Fibroblast of skin of right biceps (primary cell): Measurements from ENCODE around the gene JAKMIP1.

ENCODE experiments used
- DNase-seq: peaks from one replicate; pipeline ENCODE4 v3.0.0-alpha.2; 2013

JAKMIP1 gene

DNA sequence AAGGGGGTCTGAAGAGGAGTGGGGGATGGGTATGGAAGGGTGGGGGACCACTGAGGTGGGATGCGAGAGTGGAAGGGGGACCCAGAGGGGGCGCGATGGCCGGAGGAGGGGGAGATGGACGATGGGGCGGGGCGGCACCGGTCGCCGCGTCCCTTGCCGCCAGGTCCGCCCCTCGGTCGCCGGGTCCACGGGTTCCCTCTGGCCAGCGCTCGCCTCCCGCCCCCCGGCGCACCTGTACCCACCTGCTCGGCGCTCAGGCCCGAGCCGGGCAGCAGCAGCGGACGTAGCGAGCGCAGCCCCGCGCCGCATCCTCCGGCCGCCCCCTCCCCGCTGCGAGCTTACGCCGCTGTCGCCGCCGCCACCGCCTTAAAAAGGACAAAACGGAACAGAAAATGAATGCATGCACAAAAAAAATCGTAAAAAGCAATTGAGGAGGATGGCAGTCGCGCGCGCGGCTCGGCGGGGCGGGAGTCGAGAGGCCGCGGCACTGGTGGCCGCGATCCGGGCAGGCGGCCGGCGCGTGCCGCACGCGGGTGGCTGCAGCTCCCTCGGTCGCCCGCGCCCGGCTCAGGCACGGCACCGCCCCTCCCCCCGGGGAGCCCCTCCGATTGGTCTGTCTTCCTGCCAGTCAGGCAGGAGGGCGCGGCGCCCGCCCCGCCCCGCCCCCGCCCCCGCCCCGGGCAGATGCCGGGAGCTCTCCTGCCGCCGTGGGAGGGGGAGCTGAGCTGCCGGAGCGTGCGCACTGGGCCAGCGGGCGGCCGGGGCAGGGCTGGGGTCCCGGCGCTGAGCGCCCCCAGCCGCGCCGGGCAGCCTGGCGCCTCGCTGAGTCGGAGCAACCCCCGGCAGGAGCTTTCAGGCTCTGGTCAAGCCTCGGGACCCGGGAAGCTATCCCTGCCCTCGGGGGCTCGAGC, at the start of gene JAKMIP1:
Gene JAKMIP1, minus strand, starts transcription at position 539 of the 911 bp plus-strand sequence. CDS start 87,699 bp downstream, outside the sequence.
- DNase-seq = peak; percentile 70

DNA sequence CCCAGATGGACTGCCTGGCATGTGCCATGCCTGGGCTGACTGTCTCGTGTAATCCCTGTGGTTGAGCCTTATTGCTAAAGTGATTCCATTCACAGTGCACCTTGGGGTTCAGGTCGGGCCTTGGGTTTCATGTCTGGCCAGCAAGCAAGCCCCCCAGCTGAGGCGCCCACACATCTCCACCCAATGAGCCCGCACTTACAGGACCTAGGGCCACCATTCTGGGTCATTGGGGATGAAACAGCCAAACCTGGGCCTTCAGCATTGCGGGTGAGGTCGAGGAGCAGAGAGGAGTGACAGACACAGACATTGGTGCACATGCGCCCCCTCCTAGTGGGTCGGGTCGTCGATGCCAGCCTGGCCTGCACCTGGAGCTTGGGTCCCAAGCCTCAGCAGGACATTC, 48.0 kb upstream of the JAKMIP1 start:
- no peak for DNase-seq

DNA sequence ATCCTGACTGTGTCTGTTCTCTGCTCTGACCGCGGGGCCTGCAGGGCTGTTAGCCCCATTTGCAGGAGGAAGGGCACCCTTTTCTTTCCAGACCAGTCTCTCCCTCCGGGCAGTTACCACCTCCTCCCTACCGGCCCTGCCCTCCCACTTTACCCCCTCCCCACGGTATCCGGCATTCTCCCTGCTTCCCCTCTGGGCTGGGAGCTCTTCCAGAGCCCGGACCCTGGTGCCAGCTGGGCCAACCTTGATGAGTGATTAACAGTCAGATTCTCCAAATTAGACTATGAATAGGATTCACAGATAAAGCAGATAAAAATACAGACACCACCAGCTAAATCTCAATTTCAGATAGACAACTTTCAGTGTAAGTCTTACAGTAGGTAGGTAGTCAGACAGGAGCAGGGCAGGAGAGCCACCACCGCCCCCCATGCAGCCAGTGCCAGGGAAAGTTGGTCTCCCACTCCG, 45.9 kb upstream of the JAKMIP1 start:
- DNase-seq = no peak

DNA sequence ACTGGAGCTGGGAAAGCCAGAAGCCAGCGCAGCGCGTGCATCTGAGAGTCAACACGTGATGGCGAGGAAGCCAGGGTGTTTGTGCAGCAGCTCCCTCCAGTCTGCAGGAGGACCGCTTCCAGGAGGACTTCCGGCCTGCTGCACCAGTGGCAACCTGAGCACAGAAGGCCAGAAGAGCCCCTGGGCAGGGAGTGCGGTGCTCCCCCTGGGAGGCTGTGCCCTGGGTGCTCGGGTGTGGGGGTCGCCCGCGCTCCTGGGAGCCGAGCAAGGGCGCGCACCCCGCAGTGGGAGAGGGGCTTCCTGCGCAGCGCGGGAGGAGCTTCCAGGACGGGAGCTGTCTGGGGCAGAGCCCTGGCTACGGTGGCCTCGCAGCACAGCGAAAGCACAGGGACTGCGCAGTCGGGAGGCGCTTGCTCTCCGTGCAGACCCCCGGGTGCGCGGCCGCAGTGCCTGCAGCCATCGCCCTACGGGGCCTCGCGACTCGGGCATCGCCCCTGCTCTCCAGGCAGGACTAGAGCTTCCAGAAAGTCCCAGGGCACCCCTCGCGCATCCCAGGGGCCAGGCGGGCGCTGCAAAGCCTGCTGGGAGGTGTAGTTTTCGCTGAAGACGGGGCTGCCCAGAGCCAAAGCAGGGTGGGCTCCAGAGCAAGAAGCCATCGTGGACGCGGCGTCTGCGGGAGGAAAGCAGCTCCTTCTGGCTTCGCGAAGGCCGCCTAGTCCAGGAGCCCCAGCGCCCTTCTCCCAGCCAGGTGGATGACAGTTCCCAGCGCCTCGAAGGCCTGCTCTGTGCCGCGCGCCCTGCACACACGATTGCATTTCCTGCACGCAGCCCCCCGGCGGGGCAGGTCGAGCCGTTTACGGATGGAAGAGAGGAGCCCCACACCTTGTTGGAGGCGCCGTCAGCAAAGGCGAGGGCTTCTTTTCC, 45.2 kb upstream of the JAKMIP1 start:
- DNase-seq = peak; percentile 3

DNA sequence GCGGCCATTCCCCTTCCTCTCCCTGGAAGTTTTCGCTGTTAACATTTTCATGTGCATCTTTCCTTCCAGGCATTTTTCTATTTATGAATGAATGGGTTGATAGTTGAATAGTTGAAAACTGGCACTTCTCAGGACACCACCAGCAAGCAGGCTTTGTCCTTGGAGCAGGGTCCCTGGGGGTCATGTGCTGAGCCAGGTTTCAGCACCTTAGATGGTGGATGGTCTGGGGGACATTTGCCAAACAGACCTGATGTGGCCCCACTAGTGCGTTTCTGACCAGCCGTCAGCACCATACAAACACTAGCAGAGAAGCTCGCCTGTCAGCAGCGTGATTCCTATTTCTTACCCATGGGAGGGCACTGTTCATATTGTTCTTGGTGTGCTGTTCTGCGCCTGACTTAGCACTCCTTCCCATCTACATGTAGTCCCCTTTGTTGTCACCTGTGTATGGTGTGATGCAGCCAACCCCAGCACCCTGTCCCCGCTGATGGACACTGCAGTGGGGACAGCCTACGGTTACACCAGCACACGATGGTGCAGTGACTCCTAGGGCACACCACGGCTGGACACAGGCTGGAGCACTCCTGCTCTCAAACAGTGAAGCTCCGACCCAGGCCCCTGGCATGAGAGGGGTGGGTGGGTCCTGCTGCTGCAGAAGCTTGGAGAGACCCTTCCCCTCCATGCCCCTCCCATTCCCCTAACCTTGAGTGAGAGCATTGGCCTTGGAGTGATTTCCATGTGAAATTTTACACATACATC, 42.1 kb upstream of the JAKMIP1 start:
- no peak for DNase-seq

DNA sequence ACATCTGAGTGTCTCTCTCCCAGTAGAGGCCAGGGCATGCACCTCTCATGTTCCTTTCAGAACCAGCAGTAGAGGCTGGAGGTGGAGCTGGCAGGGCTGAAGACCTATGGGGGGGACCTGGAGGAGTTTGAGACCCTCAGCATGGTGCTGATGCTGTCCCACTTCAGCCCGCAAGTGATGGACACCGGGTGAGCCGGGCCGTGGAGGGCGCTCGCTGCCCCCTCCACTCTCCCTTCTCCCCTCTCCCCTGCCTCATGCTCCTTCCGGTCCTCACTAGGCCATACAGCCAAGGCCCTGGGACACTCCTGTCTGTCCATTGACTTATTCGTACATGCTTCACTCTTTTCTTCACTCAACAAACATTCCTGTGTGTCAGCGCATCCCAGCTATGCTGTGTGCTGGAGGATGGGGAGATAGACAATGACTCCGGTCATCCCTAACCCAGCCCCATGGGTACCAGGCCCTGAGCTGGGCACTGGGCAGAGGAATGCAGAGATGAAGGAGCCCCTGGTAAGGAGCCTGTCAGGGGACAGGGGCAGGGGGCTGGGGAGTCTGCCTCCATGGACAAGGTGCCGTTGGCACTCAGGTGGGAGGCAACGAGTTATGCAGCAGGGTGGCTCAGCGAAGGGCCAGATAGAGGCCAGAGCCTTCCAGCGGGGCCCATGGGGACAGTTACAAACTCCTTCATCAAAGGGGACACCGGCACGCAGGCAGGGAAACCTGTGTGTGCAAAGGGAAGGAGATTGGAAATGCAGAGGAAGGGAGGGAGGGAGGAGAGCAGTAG, 40.9 kb upstream of the JAKMIP1 start:
- DNase-seq = no peak

DNA sequence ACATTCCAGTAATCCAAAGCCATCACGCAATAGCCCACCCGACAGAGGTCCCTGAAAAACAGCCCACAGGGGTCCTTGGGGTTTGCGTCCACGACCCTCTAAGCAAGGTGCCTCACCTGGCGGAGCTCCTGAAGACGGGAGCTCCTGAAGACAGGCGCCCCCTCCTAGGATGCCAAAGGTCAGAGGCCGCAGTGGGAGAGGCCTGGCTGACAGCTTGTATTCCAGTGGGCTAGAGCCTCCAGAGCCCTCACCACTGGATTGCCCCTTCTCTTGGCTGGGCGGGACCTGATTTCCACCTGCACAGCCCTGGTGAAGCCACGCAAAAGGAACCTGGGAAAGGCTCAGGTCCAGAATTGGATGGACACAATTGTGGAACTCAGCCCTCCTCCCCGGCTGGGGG, 39.6 kb upstream of the JAKMIP1 start:
- DNase-seq = no peak

DNA sequence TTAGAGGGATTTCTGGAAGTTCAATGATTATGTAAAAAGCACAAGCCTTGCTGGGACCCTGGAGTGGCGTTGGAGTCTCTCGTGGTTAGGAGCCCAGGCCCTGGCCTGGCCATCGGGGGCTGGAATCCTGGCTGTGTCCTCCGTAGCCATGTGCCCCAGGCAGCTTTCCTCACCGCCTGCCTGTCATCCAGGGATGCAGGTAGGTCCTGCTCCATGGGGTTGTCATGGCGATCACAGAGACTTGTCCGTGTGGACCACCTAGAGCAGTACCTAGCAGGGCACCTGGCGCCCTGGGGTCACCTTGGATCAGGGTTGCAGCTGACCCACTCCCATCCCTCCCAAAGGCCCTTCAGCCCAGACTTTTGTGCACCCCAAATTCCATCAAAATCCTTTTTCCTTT, 39.1 kb upstream of the JAKMIP1 start:
- DNase-seq = no peak

DNA sequence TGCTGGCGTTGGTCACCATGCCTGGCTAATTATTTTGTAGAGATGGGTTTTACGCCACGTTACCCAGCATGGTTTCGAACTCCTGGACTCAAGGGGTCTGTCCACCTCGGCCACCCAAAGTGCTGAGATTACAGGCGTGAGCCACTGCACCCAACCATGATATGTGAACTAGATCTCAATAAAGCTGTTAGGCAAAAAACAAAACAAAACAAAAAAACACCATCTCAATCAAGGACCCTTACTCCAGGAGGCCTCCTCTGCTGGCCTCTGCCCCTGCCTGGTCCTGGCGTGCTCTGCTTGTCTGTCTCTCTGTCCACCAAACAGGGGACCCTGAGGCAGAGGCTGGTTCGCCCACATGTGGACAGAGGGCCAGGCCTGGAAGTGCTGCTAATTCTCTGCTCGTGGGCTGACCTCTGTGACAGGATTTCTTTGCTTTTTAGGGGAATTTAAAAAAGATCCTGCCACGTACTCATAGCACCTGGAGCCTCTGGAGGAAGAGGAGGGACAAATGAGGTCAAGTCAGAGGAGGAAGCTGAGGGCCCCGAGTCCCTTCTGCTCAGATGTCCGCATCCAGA, 36.6 kb upstream of the JAKMIP1 start:
- no peak for DNase-seq

DNA sequence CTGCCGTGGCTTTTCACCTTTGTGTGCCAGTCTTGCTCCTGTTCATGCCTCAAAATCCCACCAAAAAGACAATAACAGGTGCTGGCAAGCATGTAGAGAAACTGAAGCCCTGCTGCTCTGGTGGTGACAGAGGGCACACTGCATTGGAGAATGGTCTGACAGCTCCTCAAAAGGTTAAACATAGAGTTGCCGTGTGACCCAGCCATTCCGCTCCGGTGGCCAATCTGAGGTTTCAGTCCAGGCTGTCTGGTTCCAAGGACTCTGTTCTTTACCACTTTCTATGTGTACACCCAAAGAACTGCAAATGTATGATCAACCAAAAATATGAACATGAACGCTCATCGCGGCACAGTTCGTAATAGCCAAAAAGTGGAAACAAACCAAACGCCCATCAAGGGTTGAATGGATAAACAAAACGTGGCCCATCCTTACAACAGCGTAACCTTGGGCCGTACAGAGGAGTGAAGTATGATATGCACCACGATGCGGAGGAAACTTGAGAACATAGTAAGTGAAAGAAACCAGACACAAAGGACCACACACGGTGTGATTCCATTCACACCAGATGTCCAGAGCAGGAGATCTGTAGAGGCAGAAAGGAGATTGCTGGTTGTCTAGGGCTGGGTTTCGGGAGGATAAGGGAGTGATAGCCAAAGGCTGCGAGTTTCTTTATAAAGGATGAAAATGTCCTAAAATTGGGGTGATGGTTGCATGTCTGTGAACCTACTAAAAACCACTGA, 35.7 kb upstream of the JAKMIP1 start:
- DNase-seq = no peak

DNA sequence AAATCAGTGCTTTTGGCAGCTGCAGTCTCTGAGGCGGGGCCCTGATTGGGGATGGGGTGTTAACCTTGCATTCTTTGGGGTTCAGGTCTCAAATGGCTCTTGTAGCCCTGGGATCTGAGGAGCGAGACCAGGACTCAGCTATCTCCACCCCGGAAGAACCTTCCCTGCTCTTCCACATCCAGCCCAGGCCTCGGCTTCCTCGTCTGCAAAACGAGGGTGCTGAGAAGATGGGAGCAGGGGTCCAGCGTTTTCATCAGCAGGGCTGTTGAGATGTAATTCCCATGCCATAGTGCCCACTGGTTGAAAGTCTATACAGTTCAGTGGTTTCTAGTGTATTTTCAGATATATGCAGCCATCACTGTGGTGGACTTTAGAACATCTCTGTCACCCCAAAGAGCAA, 34.7 kb upstream of the JAKMIP1 start:
- DNase-seq = no peak

DNA sequence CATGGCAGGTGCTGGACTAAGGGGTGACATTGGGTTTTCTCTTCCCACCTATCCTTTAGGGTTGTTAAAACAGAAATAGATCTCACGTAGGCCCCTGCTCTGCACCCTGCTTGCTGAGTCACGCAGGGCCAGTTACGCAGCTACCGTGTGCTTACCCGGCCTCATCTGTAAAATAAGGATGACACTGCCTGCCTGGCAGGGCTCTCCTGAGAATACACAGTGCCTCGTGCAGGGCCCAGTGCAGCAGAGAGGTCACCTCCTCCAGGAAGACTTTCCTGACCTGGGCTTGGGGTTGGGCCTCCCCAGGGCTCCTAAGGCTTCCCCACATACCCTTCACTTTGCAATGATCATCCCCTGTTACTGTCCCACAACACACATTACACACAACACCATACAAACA, 33.6 kb upstream of the JAKMIP1 start:
- DNase-seq = no peak

DNA sequence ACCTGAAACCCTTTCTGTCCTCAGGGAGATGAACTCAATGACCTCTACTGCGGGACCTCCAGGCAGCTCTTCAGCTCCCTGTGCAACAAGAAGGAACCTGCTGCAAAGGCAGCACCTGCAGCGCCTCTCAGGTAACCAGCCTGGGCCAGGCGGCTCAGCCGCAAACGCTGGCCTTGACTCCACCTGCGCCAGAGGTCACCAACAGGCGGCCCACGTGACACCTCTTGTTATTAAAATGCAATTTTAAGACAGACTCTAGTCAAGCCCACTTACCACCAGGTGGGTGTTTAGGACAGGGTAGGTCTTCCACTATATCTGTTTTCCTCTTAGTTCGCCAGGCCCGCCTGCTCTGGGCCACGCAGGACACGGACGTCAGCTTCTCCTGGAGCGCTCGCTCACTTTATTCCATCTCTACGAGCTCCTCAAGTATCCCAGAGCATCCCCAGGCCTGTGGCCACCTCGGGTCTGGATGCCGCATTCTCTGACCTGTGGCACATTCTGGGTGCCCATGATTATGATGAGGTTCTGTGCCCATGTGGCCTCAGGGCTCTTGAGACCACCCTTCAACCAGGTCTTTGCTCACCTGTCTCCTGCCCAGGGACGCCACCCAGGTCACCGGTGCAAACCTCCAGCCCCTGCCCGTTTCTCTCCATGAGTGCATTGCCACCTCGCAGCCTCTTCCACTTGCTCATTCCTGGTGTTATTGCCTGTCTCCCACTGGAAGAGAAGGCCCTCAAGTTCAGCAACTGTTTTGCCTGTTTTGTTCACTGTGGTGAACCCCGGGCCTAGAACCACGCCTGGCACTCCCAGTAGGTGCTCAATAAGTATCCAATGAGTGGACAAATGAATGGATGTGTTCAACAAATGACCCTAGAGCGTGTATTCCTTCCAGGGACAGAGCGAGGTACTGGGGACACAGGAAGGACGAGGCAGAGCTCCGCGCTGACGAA, 32.8 kb upstream of the JAKMIP1 start:
- no peak for DNase-seq

DNA sequence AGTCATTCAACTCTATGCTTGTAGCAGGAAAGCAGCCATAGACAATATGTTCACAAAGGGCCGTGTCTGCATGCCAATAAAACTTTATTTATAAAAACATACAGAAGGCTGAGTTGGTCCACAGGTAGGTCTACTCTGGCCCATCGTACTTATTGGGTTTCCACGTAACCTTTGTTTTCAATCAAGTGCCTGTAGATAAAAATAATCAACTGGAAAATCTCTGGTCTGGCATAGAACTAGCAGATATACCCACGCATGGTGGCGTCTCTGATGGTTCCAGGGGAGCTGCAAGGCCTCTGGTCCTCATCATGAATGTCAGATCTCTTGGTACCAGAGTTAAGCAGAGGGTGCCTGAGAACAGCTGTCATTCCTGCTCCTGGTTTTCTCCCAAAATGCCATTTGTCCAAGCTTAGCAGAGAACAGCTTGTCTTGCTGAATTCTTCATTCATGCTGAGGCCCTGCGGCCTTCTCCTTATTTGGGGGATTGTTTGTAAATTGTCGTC, 31.4 kb upstream of the JAKMIP1 start:
- DNase-seq = no peak

DNA sequence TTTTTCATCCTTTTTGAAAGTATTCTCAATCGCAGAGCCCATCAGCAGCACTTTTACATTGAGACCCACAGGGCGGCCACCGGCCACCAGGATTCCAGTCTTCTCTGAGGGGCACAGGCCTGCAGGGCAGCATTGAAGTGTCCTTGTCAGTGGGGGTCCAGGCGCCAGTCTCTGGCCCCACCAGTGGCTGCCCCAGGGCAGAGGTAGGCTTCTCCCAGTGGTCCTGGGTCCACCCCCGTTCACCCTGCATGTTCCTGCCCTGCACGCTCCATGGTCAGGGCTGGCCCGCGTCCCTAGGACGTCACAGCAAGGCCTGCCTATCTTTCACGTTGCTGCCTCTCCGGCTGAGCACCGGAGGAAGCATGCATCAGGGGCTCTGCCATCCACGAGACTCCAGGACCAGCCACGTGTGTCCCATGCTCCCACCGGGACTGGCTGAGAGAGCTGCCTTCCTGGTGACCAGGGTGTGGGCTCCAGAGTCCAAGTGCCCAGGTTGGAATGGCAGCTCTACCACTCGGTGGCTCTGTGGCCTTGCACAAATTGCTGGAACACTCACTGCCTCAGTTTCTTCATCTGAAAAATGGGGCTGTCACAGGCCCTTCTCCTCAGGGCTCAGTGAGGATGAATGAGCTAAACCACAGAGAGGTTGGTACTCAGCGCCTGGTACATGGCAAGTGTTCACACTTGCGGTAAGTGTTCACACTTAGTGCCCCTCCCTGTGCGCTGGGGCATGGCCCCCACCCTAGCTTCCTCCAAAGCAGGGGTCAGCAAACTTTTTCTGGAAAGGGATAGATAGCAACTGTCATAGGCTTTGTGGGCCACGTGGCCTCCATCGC, 30.7 kb upstream of the JAKMIP1 start:
- DNase-seq = no peak

DNA sequence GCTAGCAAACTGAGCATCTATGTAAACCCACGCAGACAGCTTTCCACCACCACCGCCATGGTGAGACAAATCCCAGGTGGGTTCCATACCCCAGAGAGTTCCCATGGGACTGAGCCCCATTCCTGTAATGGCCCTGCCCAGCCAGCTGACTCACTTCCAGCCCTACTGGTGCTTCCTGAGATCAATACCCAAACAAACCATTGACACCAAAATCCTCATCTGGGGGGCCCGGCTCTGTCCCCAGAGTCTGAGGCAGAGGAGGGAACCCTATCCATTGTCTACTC, 30.1 kb upstream of the JAKMIP1 start:
- DNase-seq = no peak

DNA sequence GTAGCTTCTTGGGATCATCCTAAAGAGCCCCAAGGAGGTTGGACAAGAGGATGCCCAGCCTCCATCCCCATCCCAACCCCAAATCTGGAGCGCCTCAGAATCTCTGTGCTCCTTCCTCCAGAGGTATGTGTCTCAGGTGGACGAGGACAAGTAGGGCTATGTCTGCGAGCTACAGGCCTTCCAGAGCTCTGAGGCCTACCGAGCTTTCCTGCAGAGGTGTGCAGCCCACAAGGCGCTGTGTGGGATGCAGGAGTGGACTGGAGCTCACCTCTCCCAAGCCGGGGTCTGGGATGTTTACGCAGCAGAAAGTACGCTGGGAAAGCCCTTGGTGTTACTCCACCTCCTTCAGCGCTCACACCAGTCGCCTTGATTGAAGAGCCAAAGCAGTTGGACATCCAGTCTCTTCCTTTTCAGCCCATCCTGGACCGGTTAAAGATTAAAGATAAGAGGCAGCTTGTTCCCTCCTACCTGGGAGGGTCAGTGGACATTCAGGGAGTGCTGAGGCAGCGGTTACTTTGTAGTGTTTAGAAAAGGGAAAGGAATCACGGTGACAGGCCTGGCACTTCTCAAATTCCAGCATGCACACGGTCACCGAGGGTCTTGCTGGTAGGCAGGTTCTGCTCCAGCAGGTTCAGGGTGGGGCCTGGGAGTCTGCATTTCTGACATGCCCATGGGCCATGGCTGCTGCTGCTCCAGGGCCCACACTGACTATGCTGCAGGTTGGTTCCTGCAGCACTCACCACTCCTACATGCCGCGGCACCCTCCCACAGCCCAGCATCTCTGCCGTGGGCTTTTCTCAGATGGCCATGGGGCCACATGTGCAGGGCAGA, 29.5 kb upstream of the JAKMIP1 start:
- DNase-seq = no peak

DNA sequence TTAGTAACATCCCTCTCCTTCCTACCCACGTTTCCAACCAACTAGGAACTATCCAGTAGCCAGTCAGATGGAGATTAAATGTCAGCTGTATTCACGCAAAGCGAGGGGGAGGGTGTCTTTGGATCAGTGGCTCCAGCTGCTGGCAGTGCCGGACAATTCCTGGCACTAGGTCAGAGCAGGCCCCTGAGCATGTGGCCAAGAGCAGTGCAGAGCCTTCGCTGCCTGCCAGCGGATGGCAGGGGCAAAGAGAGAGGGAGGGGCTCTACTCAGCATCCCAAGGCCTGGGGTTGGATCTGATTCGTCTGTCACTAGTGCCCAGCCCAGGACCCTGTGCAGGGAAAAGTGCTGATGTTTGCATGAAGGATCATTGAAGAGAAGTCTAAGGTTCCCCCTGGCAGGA, 28.7 kb upstream of the JAKMIP1 start:
- DNase-seq = no peak
